OCI-LY7 (cell line): ENCODE data around the gene AOPEP. TPM values are rescaled to one million over a fixed set of nuclear protein-coding genes. Genes with fewer than 3 reads are reported as not detected.

Experiments
- BruUV-seq: library from RNA; stranded (reverse); fragments of 400-500 nt; replicated peaks from 2 replicates; lab custom pipeline; 2021; lab: Mats Ljungman, UMichigan
- CTCF ChIA-PET: fragments of 300-600 bp; sonication (Branson Sonifier 250); formaldehyde crosslinking; loops from one replicate; lab custom pipeline; 2022; ENCODE audit warnings: antibody characterized with exemption; ENCODE audit not compliant: unreplicated experiment; lab: Charles Lee
- POLR2A ChIA-PET: fragments of 300-600 bp; sonication (Branson Sonifier 250); formaldehyde crosslinking; loops from one replicate; lab custom pipeline; 2022; ENCODE audit warnings: antibody characterized with exemption; lab: Charles Lee
- DNase-seq: peaks from one replicate; pipeline ENCODE4 v3.0.0-alpha.2; 2015; ENCODE audit warnings: low spot score
- H2AFZ ChIP-seq: fragments of 200-600 bp; sonication (generic), shearing (Covaris generic); 2 replicates; pipeline ENCODE4 v1.6.1; 2014; ENCODE audit warnings: mild to moderate bottlenecking, antibody characterized with exemption, low read length, moderate library complexity
- H3K27ac ChIP-seq: fragments of 200-600 bp; sonication (generic); 2 replicates; pipeline ENCODE4 v1.5.1; 2014; ENCODE audit warnings: mixed run types, low read depth, mild to moderate bottlenecking, moderate library complexity, low read length, inconsistent platforms; ENCODE audit not compliant: poor library complexity, severe bottlenecking
- H3K36me3 ChIP-seq: fragments of 200-600 bp; sonication (generic); 2 replicates; pipeline ENCODE4 v1.6.1; 2014; ENCODE audit warnings: mild to moderate bottlenecking, antibody characterized with exemption, low read length, moderate library complexity, mixed read lengths; ENCODE audit not compliant: insufficient read depth
- H3K4me1 ChIP-seq: fragments of 200-600 bp; sonication (generic); 2 replicates; pipeline ENCODE4 v1.5.1; 2014; ENCODE audit warnings: mild to moderate bottlenecking, low read length; ENCODE audit not compliant: insufficient read depth, poor library complexity, severe bottlenecking
- H3K4me2 ChIP-seq: fragments of 200-600 bp; sonication (generic); 2 replicates; pipeline ENCODE4 v1.6.1; 2014; ENCODE audit warnings: mild to moderate bottlenecking, low read length
- H3K4me3 ChIP-seq: fragments of 200-600 bp; sonication (generic); 2 replicates; pipeline ENCODE4 v1.5.1; 2014; ENCODE audit warnings: mild to moderate bottlenecking, low read depth, low read length; ENCODE audit not compliant: poor library complexity, severe bottlenecking
- H3K79me2 ChIP-seq: fragments of 200-600 bp; sonication (generic); 2 replicates; pipeline ENCODE4 v1.6.1; 2016; ENCODE audit warnings: low read depth, mild to moderate bottlenecking, low read length, moderate library complexity, mixed read lengths; ENCODE audit not compliant: insufficient read depth
- H3K9me2 ChIP-seq: fragments of 200-600 bp; sonication (generic); 2 replicates; pipeline ENCODE4 v1.6.1; 2016; ENCODE audit warnings: mild to moderate bottlenecking, low read length, mixed read lengths; ENCODE audit not compliant: insufficient read depth
- H3K9me3 ChIP-seq: fragments of 200-600 bp; sonication (generic); 2 replicates; pipeline ENCODE4 v1.6.1; 2014; ENCODE audit warnings: mild to moderate bottlenecking, mixed run types, low read length, mixed read lengths
- H4K20me1 ChIP-seq: fragments of 200-600 bp; sonication (generic); 2 replicates; pipeline ENCODE4 v1.6.1; 2014; ENCODE audit warnings: mild to moderate bottlenecking, antibody characterized with exemption, low read length, moderate library complexity, mixed read lengths; ENCODE audit not compliant: insufficient read depth
- CTCF ChIP-seq: fragments of 200-600 bp; sonication (generic); conservative IDR thresholded peaks from 2 replicates; pipeline ENCODE4 v1.5.1; 2014; ENCODE audit warnings: mild to moderate bottlenecking, antibody characterized with exemption, low read length, moderate library complexity, mixed read lengths
- EZH2phosphoT487 ChIP-seq: fragments of 200-600 bp; sonication (generic); IDR thresholded peaks from 2 replicates; pipeline ENCODE4 v1.6.1; 2018; ENCODE audit warnings: low read depth, borderline replicate concordance, mild to moderate bottlenecking, mixed run types, antibody characterized with exemption, low read length, moderate library complexity, mixed read lengths
- intact Hi-C: fragments of 100-400 bp; cut with micrococcal nuclease; formaldehyde crosslinking; loops from one replicate; pipeline ENCODE4 v1.10.0; 2022; ENCODE audit not compliant: unreplicated experiment
- total RNA-seq, 2 experiments: library from RNA; depleted of rRNA in 1 of 2; stranded (reverse); fragments of >200 nt in 1 of 2; shearing (Covaris generic) in 1 of 2; gene quantifications; 2 replicates each; pipeline ENCODE4 v1.2.3, GENCODE V29; 2014 to 2022

AOPEP gene
- total RNA-seq, 2 experiments from 2014 or later: 17.3 to 24.3 TPM

GRCh38 chr9:94872083-94872833, 145.8 kb downstream of the AOPEP start:
- no peak for DNase-seq
- intact Hi-C loops: no loop called here
- no peak overlapping the region for H3K4me3 ChIP-seq
- ChIA-PET POLR2A (interaction anchor here (0.6 to 1.0 kb wide), 3 partner anchors 11 to 191 kb away, joined by 3 to 4 read pairs (median 4); no protein-coding TSS in a partner anchor), CTCF (interaction anchor here (0.6 kb wide), 2 partner anchors 12 to 264 kb away, joined by 3 read pairs; no protein-coding TSS in a partner anchor)
- H3K79me2 ChIP-seq: no peaks in the 10 kb centered on the region
- peaks cover 6% of the 10 kb centered on the region for H3K4me1 ChIP-seq
- no peaks in the 10 kb centered on the region for H4K20me1 ChIP-seq
- H3K9me3 ChIP-seq: no peaks in the 10 kb centered on the region
- BruUV-seq: no TSS peak
- no peak overlapping the region for H2AFZ ChIP-seq
- no peak overlapping the region for H3K4me2 ChIP-seq
- no peaks in the 10 kb centered on the region for H3K9me2 ChIP-seq
- no peaks in the 10 kb centered on the region for H3K36me3 ChIP-seq
- no peak overlapping the region for H3K27ac ChIP-seq
- TF ChIP-seq CTCF (no peak), EZH2phosphoT487 (no peak)

- POLR2A ChIA-PET: interaction anchor here (0.6 to 1.0 kb wide), 2 partner anchors 12 to 178 kb away, joined by 4 read pairs; no protein-coding TSS in a partner anchor
- H3K9me3 ChIP-seq: no peaks in the 10 kb centered on the region
- DNase-seq: no peak
- CTCF ChIA-PET: interaction anchor here (0.6 kb wide), 1 partner anchor 13 kb away, joined by 3 read pairs; no protein-coding TSS in a partner anchor
- H2AFZ ChIP-seq: no peak overlapping the region
- no peaks in the 10 kb centered on the region for H3K79me2 ChIP-seq
- no TSS peak for BruUV-seq
- no peak overlapping the region for H3K4me3 ChIP-seq
- TF ChIP-seq CTCF: no peak
- TF ChIP-seq EZH2phosphoT487: no peak
- H3K36me3 ChIP-seq: no peaks in the 10 kb centered on the region
- peaks cover 6% of the 10 kb centered on the region for H3K4me1 ChIP-seq
- no peaks in the 10 kb centered on the region for H4K20me1 ChIP-seq
- intact Hi-C loops: no loop called here
- H3K9me2 ChIP-seq: no peaks in the 10 kb centered on the region
- no peak overlapping the region for H3K27ac ChIP-seq
- no peak overlapping the region for H3K4me2 ChIP-seq
These were observed 146.5 kb downstream of the AOPEP start for GRCh38 chr9:94872891-94873511.

GRCh38 chr9:94874316-94874715, 147.8 kb downstream of the AOPEP start:
- Histone ChIP-seq H3K4me2 (no peak overlapping the region), H3K4me1 (peaks cover 6% of the 10 kb centered on the region), H3K79me2 (no peaks in the 10 kb centered on the region), H4K20me1 (no peaks in the 10 kb centered on the region), H3K9me2 (no peaks in the 10 kb centered on the region), H2AFZ (no peak overlapping the region), H3K9me3 (no peaks in the 10 kb centered on the region), H3K27ac (no peak overlapping the region), H3K36me3 (no peaks in the 10 kb centered on the region), H3K4me3 (no peak overlapping the region)
- intact Hi-C loops: no loop called here
- no peak for DNase-seq
- BruUV-seq: no TSS peak
- POLR2A ChIA-PET: no interaction called here
- TF ChIP-seq CTCF: no peak
- TF ChIP-seq EZH2phosphoT487: no peak
- CTCF ChIA-PET: no interaction called here
